GM18498 (cell line): ENCODE data around the gene SPX.

Experiments used
- ATAC-seq: cut with Tn5 transposase; IDR thresholded peaks from one replicate; pipeline ENCODE4 v1.9.1; 2021; ENCODE audit warnings: mild to moderate bottlenecking, moderate library complexity; ENCODE audit not compliant: unreplicated experiment

SPX gene

GRCh38 chr12:21538061-21538653, 12.1 kb downstream of the SPX start:
- ATAC-seq, result no peak

DNA sequence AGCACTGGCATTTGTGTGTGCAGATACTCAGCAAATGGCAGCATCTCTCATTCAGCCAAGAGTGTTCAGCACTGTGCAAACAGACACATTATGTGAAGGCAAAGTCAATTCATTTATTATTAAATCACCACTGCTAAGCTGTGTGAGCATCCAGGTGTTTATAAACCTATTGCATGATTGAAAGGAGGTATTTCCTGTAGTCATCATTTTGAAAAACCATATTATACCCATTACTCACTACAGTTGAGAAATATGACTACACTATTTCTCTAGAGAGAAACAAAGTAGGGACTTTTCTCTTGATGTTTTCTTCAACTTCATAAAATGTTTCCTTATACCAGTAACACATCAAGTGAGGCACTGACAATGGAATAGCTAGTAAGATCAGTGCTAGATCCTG, 13.7 kb downstream of the SPX start:
- ATAC-seq, result no peak

DNA sequence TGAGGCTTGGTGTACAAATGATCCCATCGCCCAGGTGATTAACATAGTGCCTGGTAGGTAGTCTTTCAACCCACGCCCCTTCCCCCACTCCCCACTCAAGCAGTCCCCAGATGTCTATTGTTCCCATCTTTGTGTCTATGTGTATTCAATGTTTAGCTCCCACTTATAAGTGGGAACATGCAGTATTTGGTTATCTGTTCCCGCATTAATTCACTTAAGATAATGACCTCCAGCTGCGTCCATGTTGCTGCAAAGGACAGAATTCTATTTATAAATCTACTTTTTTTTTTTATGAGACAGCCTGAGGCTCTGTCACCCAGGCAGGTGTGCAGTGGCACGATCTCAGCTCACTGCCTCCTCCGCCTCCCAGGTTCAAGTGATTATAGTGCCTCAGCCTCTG, 15.7 kb downstream of the SPX start:
- ATAC-seq, result no peak

- ATAC-seq, result no peak
Measured at GRCh38 chr12:21542403-21542802, 16.3 kb downstream of the SPX start.

- no peak for ATAC-seq
Measured at GRCh38 chr12:21543151-21543550, 17.1 kb downstream of the SPX start.

DNA sequence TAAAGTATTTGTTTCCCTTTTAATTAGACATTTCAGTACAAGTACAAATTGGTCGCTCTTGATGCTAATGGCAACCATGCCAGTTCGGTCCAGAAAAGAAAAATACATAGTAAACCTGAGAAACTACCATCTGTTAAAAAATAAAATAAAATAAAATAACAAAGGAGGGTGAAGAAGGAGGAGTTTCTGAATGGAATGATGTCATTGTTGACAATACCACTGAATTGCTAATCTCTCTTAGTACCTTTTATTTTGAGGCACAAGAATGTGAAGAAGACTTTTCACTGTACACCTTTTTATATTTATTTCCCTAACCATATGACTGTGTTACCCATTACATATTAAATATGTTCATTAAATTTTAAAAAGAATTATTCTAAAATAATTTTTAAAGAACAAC, 19.5 kb downstream of the SPX start:
- no peak for ATAC-seq

DNA sequence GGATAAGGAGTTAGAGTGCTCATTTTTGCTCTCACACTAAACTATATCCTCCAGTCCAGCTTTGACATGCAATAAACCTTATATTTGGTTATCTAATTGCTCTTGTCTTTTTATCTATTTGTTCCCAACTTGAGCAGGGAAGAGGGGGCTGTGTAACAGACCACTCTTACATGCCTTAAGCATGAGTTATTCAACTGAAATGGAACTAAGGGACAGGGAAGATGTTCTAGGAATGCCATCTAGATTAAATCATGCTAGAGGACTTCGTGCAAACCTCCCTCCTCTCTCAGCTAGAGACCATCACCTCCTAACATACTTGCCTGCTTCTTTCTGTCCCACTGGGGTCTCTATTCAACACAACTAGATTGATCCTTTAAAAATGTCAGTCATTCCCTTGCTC, 20.6 kb downstream of the SPX start:
- no peak for ATAC-seq

DNA sequence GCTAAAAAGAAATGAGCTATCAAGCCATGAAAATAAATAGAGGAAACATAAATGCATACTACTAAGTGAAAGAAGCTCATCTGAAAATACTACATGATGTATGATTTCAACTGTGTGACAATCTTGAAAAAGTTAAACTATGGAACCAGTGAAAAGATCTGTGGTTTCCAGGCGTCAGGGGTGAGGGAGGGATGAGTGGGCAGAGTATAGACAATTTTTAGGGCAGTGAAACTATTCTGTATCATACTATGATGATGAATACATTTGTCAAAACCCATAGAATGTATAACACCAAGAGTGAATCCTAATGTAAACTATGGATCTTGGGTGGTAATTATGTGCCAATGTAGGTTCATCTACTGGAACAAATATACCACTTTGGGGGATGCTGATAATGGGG, 21.3 kb downstream of the SPX start:
- ATAC-seq, result no peak

DNA sequence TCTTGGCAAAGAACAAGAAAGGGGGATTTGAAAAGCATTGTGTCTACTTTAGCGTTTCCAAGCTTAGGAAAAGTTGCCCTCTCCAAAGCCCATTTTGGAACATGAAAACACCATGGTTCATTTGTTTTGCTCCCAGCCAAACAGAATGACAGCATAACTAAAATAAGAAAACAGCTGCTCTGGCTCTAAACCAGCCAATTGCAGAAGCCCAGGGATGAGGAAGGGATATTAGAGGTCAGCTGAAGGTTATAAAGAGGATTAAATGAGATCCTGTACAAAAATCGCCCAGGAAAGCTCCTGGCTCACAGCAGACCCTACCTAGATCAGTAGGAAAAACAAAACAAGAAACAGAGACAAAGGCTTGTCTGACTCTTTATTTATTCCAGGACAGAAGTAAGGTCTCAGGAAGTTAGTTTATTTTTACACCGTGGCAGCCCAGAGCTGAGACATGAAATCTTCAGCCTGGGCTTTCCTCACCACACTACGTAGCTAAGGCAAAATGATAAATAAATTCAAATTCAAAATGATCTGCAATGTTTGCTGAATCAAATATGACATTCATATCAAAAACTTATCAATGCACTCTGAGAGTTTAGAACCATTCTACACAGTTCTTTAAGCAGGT, 25.9 kb downstream of the SPX start:
- no peak for ATAC-seq

DNA sequence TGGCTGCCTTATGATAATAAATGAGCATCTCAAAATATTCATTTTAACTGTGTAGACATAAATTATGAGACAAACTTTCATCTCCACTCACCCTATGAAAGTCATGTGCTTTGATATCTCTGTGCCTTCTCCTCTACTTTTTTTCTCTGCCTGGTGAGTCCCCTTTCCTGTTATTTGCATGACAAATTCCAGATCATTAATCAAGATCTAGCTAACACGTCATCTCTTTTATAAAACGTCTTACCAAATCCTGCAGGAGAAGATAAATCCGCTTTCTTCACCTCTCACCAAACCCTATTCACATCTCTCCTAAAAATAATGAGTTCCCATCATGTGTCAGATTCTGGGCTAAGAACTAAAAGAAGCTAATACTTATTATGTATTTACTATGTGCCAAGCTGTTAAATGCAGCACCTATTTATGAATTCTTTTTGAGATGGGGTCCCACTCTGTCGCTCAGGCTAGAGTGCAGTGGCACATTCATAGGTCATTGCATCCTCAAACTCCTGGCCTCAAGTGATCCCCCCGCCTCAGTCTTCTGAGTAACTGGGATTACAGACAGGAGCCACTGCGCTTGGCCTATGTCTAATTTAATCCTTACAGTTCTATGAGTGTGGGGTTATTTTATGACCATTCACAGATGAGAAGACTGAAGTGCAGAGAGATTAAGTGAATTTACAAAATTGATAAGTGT, 26.7 kb downstream of the SPX start:
- no peak for ATAC-seq

GRCh38 chr12:21553329-21553675, 27.2 kb downstream of the SPX start:
- ATAC-seq, result no peak

DNA sequence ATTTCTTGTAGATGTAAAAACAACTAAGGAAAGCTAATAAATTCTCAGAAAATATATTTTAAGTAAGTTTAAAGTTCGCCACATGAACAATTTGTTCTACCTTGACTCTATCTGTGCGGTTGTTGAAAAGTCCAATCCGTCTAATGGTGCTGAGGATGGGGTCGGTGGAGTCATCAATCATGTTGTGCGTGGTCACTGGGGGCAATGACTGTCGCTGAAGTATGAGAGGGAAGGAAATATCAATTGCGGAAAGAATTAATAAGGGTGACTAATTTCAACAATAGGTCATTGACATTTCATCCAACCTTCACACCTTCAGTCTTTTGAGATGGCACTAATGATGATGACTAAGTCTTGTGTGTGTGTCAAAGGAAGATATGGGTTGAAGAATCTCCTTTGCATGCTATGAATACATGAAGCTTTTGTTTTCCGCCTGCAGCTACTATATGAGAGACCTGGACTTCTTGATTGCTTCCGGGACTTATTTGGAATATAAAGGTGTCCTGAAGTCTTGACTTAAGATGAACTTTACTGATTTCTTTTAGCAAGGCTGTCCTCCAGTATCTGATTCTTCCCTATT, 32.1 kb downstream of the SPX start:
- ATAC-seq, result no peak

- ATAC-seq, result no peak
Measured at GRCh38 chr12:21559855-21560569, 33.9 kb downstream of the SPX start.

DNA sequence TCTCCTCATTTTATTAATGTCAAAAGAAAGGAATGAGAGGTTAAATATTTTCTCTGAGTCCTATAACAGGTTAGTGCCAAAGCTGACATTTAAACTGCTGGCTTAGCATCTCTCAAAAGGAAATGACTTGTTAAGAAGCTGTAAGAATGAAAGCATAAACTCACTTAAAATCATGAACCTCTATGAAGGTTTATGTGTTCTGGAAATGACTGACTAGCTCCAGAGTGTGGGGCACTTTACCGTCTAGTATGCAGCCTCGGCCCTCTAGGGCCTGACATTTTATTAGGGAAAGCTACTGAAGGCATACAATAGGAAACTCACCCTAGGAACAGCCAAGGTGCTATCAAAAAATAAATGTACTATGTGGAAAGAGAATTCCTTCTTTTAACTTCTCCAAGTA, 35.1 kb downstream of the SPX start:
- no peak for ATAC-seq

- ATAC-seq, result no peak
Measured at GRCh38 chr12:21562859-21563258, 36.8 kb downstream of the SPX start.

DNA sequence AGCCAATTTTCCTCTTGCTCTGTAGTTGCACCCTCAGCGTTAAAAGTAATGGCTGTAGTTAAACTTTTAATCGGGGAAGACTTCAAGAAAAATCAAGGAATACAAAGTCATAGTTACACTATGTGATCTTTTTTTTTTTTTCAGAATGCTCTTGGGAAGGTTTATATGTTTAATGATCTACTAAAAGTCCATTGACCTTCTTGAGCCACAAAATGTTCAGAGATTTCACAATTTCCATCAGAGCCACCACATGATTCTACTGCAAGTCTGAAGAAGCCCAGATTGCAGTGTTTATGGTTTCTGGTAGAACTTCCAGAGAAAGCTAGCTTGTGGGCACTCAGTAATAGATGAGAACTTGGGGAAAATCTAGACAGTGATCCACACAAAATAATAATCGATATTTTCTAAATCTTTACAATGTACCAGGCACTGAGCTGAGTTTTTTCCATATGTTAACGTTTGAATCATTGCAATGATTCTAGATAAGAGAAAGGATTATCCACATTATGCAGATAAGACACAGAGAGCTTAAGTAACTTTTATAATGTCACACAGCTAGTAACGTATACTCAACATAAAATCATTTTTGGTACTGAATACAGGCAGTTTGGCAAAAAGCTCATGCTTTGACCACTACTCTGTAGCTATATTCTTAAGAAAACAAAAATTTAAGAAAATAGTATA, 40.3 kb downstream of the SPX start:
- ATAC-seq, result no peak

DNA sequence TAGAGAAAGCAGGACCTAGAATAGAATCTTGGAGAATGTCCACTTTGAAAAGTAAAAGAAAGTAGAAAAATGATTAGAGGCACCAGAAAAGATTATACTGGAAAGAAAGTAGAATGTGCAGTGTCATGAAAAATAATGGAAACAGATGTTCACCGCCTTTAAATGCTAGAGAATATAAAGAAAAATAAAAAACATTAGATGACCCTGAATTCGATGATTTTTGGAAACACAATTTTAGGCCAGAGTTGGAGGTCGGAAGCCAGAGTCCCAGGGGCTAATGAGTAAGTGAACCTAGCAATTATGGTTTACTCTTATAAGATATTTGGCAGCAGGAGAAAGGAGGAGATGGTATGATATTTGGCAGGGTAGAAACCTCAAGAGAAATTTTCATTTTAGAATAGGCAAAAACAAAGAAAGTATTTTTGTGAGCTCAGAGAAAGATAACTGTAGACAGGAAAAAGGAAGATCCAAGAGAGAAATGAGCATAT, 40.9 kb downstream of the SPX start:
- no peak for ATAC-seq

GRCh38 chr12:21568115-21568514, 42.0 kb downstream of the SPX start:
- ATAC-seq, result no peak

GRCh38 chr12:21571046-21571445, 45.0 kb downstream of the SPX start:
- no peak for ATAC-seq

DNA sequence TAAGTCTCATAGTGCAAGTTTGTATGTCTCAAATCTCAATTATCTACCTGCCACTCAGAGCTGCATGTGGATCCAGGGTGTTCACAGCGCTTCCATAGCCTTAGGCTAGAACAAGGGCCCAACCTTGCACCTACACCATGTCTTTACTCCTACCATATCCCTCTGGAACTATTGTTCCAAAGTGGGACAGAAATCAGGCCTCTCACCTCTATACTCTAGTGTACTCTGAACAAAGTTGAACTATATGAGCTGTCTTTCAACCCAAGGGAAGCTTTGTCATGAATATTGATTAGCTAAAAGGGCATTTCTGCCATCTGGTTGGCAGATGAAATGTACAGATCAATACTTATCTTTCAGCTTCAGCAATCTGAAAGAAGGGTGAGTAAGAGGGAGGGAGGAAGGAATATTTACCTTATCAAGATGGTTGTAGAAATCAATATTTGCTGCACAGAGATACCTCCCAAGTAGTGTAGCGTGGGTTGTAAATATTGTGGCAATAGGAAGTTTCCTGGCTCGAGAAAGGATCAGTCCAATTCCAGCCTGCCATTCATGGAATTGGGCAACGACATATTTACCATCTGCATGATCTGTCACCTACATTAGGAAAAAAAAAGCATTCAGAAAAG, 47.8 kb downstream of the SPX start:
- ATAC-seq, result no peak
